ENCODE measurements around the gene C3orf20. TPM values are rescaled to one million over a fixed set of nuclear protein-coding genes. Genes with fewer than 3 reads are reported as not detected.

C3orf20 gene
- total and polyA plus RNA-seq, 2 experiments from 2014 or later, result not detected

GRCh38 chr3:14770591-14770990 is 95.7 kb downstream of the C3orf20 start (continued):
- no peak for TF ChIP-seq JUNB (IDR thresholded peaks at IDR 0.05; ENCODE audit: unreplicated experiment)
- no peak for TF ChIP-seq EZH2phosphoT487 (IDR thresholded peaks at IDR 0.05; ENCODE audit: unreplicated experiment)
- TF ChIP-seq CTCF (conservative IDR thresholded peaks at IDR 0.05; ENCODE audit: low read depth in 2 of 2), result no peak
- TF ChIP-seq, protein P1, sequence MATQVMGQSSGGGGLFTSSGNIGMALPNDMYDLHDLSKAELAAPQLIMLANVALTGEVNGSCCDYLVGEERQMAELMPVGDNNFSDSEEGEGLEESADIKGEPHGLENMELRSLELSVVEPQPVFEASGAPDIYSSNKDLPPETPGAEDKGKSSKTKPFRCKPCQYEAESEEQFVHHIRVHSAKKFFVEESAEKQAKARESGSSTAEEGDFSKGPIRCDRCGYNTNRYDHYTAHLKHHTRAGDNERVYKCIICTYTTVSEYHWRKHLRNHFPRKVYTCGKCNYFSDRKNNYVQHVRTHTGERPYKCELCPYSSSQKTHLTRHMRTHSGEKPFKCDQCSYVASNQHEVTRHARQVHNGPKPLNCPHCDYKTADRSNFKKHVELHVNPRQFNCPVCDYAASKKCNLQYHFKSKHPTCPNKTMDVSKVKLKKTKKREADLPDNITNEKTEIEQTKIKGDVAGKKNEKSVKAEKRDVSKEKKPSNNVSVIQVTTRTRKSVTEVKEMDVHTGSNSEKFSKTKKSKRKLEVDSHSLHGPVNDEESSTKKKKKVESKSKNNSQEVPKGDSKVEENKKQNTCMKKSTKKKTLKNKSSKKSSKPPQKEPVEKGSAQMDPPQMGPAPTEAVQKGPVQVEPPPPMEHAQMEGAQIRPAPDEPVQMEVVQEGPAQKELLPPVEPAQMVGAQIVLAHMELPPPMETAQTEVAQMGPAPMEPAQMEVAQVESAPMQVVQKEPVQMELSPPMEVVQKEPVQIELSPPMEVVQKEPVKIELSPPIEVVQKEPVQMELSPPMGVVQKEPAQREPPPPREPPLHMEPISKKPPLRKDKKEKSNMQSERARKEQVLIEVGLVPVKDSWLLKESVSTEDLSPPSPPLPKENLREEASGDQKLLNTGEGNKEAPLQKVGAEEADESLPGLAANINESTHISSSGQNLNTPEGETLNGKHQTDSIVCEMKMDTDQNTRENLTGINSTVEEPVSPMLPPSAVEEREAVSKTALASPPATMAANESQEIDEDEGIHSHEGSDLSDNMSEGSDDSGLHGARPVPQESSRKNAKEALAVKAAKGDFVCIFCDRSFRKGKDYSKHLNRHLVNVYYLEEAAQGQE (IDR thresholded peaks at IDR 0.05; ENCODE audit: unreplicated experiment), result no peak
- no peak for TF ChIP-seq POLR2AphosphoS5 (IDR thresholded peaks at IDR 0.05; ENCODE audit: low read depth)

DNA sequence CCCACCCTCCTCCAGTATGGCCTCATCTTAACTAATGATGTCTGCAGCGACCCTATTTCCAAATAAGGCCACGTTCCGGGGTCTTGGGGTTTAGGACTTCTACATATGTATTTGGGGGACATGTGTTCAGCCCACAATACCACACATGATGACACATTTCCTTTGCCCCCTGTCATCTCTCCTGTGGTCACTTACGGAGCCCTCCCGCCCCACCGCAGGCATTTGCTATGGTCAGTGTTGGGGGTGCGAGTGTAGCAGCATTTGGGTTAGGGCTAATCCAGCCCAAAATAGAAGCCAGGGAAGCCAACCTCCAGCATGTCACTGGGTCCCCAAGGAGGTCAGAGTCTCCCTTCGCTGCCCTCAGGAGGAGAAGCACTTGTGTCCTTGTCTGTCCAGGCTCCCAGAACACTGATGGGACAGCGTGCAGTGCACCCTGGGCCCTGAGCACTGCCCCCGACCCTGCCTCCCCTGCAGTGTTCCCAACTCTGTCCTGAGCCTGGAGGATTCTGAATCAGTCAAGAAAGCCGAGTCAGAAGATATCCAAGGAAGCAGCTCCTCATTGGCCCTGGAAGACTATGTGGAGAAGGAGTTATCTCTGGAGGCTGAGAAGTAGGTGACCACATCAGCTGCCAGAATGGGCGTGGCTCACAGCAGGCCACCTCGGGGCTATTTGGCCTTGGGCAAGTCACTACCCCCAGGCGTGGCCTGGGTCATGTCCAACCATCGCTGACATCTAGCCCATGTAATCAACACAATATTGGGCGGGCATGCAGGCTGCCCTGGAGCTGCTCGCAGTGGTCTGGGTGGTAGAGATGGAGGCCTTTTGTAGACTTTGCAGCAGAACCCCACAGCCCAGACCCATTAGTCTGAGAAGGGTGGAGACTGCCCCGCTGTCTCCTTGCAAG is 96.9 kb downstream of the C3orf20 start:
- H3K36me3 Mint-ChIP-seq (ENCODE audit: low read depth), result no peaks in the 10 kb centered on the region; the same call in 2 of the 3 replicates
- Histone ChIP-seq H3K4me1 (ENCODE audit: insufficient read depth) (peaks cover 9% of the 10 kb centered on the region), H3K9me2 (ENCODE audit: insufficient read depth) (no peaks in the 10 kb centered on the region), H3K79me2 (replicated peaks; ENCODE audit: insufficient read depth) (no peaks in the 10 kb centered on the region), H3K27me3 (ENCODE audit: insufficient read depth) (no peaks in the 10 kb centered on the region), H2AFZ (no peak overlapping the region), H3K27ac (ENCODE audit: low read depth) (no peak overlapping the region), H3K4me3 (no peak overlapping the region), H3F3A (replicated peaks; ENCODE audit: low read depth) (no peaks in the 10 kb centered on the region), H3K4me2 (no peak overlapping the region), H4K20me1 (replicated peaks; ENCODE audit: insufficient read depth) (no peaks in the 10 kb centered on the region), H3K36me3 (ENCODE audit: insufficient read depth) (no peaks in the 10 kb centered on the region)
- no peak overlapping the region for H3K27ac Mint-ChIP-seq
- peaks cover 24% of the 10 kb centered on the region for H3K27me3 Mint-ChIP-seq (ENCODE audit: insufficient read depth, low read depth, poor library complexity)
- H3K4me1 Mint-ChIP-seq, result peaks cover 16% of the 10 kb centered on the region
- DNase-seq (ENCODE audit: low spot score) (no peak), ATAC-seq (no peak)
- no peaks in the 10 kb centered on the region for H3K9me3 Mint-ChIP-seq
- no peak overlapping the region for H3K4me3 Mint-ChIP-seq
- TF ChIP-seq ZNF114 (CRISPR knock-in tag; IDR thresholded peaks at IDR 0.05), result no peak
- no peak for TF ChIP-seq STAT1 (IDR thresholded peaks at IDR 0.05; ENCODE audit: unreplicated experiment)
- TF ChIP-seq NANOG (IDR thresholded peaks at IDR 0.05; ENCODE audit: borderline replicate concordance), result no peak
- TF ChIP-seq, protein P1 (IDR thresholded peaks at IDR 0.05; ENCODE audit: unreplicated experiment), result no peak
- TF ChIP-seq EZH2 (IDR thresholded peaks at IDR 0.05; ENCODE audit: low read depth, unreplicated experiment), result no peak
- TF ChIP-seq CREB1 (CRISPR knock-in tag; IDR thresholded peaks at IDR 0.05; ENCODE audit: low read depth), result no peak
